Esophagus muscularis mucosa (tissue), 4 donors: ENCODE results near the gene UNKL.

Experiments used
- CTCF ChIP-seq, 3 experiments: fragments of 200-600 bp in 2 of 3; fragments of 450-650 bp in 1 of 3; sonication (generic) in 2 of 3; IDR thresholded peaks; one replicate each; pipeline ENCODE4 v1.5.1; 2017 to 2019; ENCODE audit warnings: antibody characterized with exemption in 3 of 3, mild to moderate bottlenecking in 2 of 3, moderate library complexity in 1 of 3
- EP300 ChIP-seq: sonication (generic); formaldehyde crosslinking; IDR thresholded peaks from one replicate; pipeline ENCODE4 v1.6.1; 2017; ENCODE audit warnings: antibody characterized with exemption
- POLR2A ChIP-seq: fragments of 450-650 bp; IDR thresholded peaks from one replicate; pipeline ENCODE4 v1.6.1; 2017; ENCODE audit warnings: antibody characterized with exemption, moderate library complexity, mild to moderate bottlenecking, low read depth
- POLR2AphosphoS5 ChIP-seq, 2 donors: sonication (generic); formaldehyde crosslinking; IDR thresholded peaks; one replicate each; pipeline ENCODE4 v1.6.1; 2017; ENCODE audit warnings: antibody characterized with exemption in 2 of 2

- no peak for TF ChIP-seq POLR2AphosphoS5 (IDR thresholded peaks at IDR 0.05)
- no peak for TF ChIP-seq CTCF (IDR thresholded peaks at IDR 0.05)
- no peak for TF ChIP-seq POLR2A
- no peak for TF ChIP-seq EP300
Observed at GRCh38 chr16:1354815-1355540, 59.5 kb downstream of the UNKL start.
